GM04503 (cell line): ENCODE results near the gene MAP3K5.
"Not testable (repeated sequence)": the region's sequence is repeated elsewhere in the genome, so short reads cannot be mapped to it uniquely, and the experiment has no call there.

Source experiments
- DNase-seq: peaks from one replicate; pipeline ENCODE4 v3.0.0-alpha.2; 2012; ENCODE audit warnings: low read depth

MAP3K5 gene

GRCh38 chr6:136609873-136610706, 182.2 kb downstream of the MAP3K5 start:
- peak; percentile 100 for DNase-seq

- peak; percentile 74 for DNase-seq
Observed at GRCh38 chr6:136608991-136609390, 183.3 kb downstream of the MAP3K5 start.

- no peak for DNase-seq
Observed at GRCh38 chr6:136607932-136608772, 184.1 kb downstream of the MAP3K5 start.

GRCh38 chr6:136607204-136607931, 184.9 kb downstream of the MAP3K5 start:
- no peak for DNase-seq

GRCh38 chr6:136604928-136605510, 187.3 kb downstream of the MAP3K5 start:
- no peak for DNase-seq

- no peak for DNase-seq
Observed at GRCh38 chr6:136604328-136604825, 187.9 kb downstream of the MAP3K5 start.

- no peak for DNase-seq
Observed at GRCh38 chr6:136600818-136601217, 191.5 kb downstream of the MAP3K5 start.

- peak; percentile 55 for DNase-seq
Observed at GRCh38 chr6:136599329-136600011, 192.8 kb downstream of the MAP3K5 start.

- DNase-seq = no peak
Observed at GRCh38 chr6:136598048-136598447, 194.2 kb downstream of the MAP3K5 start.

GRCh38 chr6:136594671-136595070, 197.6 kb downstream of the MAP3K5 start:
- no peak for DNase-seq

- peak; percentile 100 for DNase-seq
Observed at GRCh38 chr6:136593748-136594490, 198.4 kb downstream of the MAP3K5 start.

GRCh38 chr6:136592930-136593673, 199.2 kb downstream of the MAP3K5 start:
- DNase-seq = no peak

- DNase-seq = no peak
Observed at GRCh38 chr6:136591617-136592016, 200.7 kb downstream of the MAP3K5 start.

- DNase-seq = not testable (repeated sequence)
Observed at GRCh38 chr6:136590846-136591245, 201.4 kb downstream of the MAP3K5 start.

- DNase-seq = no peak
Observed at GRCh38 chr6:136587527-136587926, 204.8 kb downstream of the MAP3K5 start.

- peak; percentile 84 for DNase-seq
Observed at GRCh38 chr6:136586295-136586694, 206.0 kb downstream of the MAP3K5 start.

GRCh38 chr6:136585523-136585922, 206.8 kb downstream of the MAP3K5 start:
- DNase-seq = not testable (repeated sequence)

GRCh38 chr6:136584290-136584689, 208.0 kb downstream of the MAP3K5 start:
- DNase-seq = not testable (repeated sequence)

GRCh38 chr6:136582711-136583471, 209.4 kb downstream of the MAP3K5 start:
- DNase-seq = peak; percentile 89
